ENCODE measurements around the gene POGLUT2. TPM values are rescaled to one million over a fixed set of nuclear protein-coding genes. Genes with fewer than 3 reads are reported as not detected.

The POGLUT2 gene
- polyA plus RNA-seq, 1 donor (not counting 4 experiments of a cell fraction or from before 2014, with no cell fraction given): 8.8 TPM

GRCh38 chr13:102761071-102761470, 37.7 kb downstream of the POGLUT2 start:
- TF ChIP-seq EZH2 (IDR thresholded peaks at IDR 0.05; ENCODE audit: low read length) (no peak), CTCF (optimal IDR thresholded peaks at IDR 0.05 in 1 of 3, IDR thresholded peaks at IDR 0.05 in 1 of 3, conservative IDR thresholded peaks at IDR 0.05 in 1 of 3; ENCODE audit: extremely low read depth in 1 of 3, insufficient read depth in 2 of 3, low read length in 3 of 3) (no peak)
- no peaks in the 10 kb centered on the region for H3K9me3 ChIP-seq (ENCODE audit: control insufficient read depth, low read depth, low read length)
- no peaks in the 10 kb centered on the region for H3K27me3 ChIP-seq (ENCODE audit: control insufficient read depth, extremely low read depth, insufficient read depth, low read length)
- DNase-seq (ENCODE audit: low read depth, low spot score) (no peak), FAIRE-seq (no peak)
- H3K36me3 ChIP-seq (ENCODE audit: control insufficient read depth in 2 of 2, extremely low read depth in 1 of 2, insufficient read depth in 2 of 2, low read length in 2 of 2): no peaks in the 10 kb centered on the region
- no peak overlapping the region for H2AFZ ChIP-seq (ENCODE audit: control insufficient read depth, low read length)
- no peaks in the 10 kb centered on the region for H3K9me1 ChIP-seq (ENCODE audit: control insufficient read depth, extremely low read depth, insufficient read depth, low read length)
- H3K4me3 ChIP-seq (ENCODE audit: control insufficient read depth in 2 of 3, extremely low read depth in 1 of 3, insufficient read depth in 2 of 3, low read depth in 1 of 3, low read length in 3 of 3): no peak overlapping the region
- dilution Hi-C loops (cut with MboI; ENCODE audit: extremely low pct_ligation_motif_present, low sequenced_read_pairs): no loop called here
- no peak overlapping the region for H3K9ac ChIP-seq (ENCODE audit: control insufficient read depth, extremely low read depth, insufficient read depth, low read length)
- no peaks in the 10 kb centered on the region for H4K20me1 ChIP-seq (ENCODE audit: control insufficient read depth, extremely low read depth, insufficient read depth, low read length)
- H3K79me2 ChIP-seq (ENCODE audit: control insufficient read depth, insufficient read depth, low read length): no peaks in the 10 kb centered on the region
- H3K4me1 ChIP-seq (ENCODE audit: control insufficient read depth, extremely low read depth, insufficient read depth, low read length): no peaks in the 10 kb centered on the region
- no peak overlapping the region for H3K4me2 ChIP-seq (ENCODE audit: control insufficient read depth, extremely low read depth, insufficient read depth, low read depth, low read length)
- no peak overlapping the region for H3K27ac ChIP-seq (ENCODE audit: control insufficient read depth, insufficient read depth, low read length)

GRCh38 chr13:102758842-102759241, 39.9 kb downstream of the POGLUT2 start:
- Histone ChIP-seq H3K9me3 (ENCODE audit: control insufficient read depth, low read depth, low read length) (no peaks in the 10 kb centered on the region), H3K9me1 (ENCODE audit: control insufficient read depth, extremely low read depth, insufficient read depth, low read length) (no peaks in the 10 kb centered on the region), H3K9ac (ENCODE audit: control insufficient read depth, extremely low read depth, insufficient read depth, low read length) (no peak overlapping the region), H3K27ac (ENCODE audit: control insufficient read depth, insufficient read depth, low read length) (no peak overlapping the region), H2AFZ (ENCODE audit: control insufficient read depth, low read length) (no peak overlapping the region), H3K36me3 (ENCODE audit: control insufficient read depth in 2 of 2, extremely low read depth in 1 of 2, insufficient read depth in 2 of 2, low read length in 2 of 2) (no peaks in the 10 kb centered on the region), H3K4me2 (ENCODE audit: control insufficient read depth, extremely low read depth, insufficient read depth, low read depth, low read length) (no peak overlapping the region), H3K4me1 (ENCODE audit: control insufficient read depth, extremely low read depth, insufficient read depth, low read length) (no peaks in the 10 kb centered on the region), H3K27me3 (ENCODE audit: control insufficient read depth, extremely low read depth, insufficient read depth, low read length) (no peaks in the 10 kb centered on the region), H3K79me2 (ENCODE audit: control insufficient read depth, insufficient read depth, low read length) (no peaks in the 10 kb centered on the region), H3K4me3 (ENCODE audit: control insufficient read depth in 2 of 3, extremely low read depth in 1 of 3, insufficient read depth in 2 of 3, low read depth in 1 of 3, low read length in 3 of 3) (no peak overlapping the region), H4K20me1 (ENCODE audit: control insufficient read depth, extremely low read depth, insufficient read depth, low read length) (no peaks in the 10 kb centered on the region)
- dilution Hi-C loops (cut with MboI; ENCODE audit: extremely low pct_ligation_motif_present, low sequenced_read_pairs): no loop called here
- TF ChIP-seq CTCF (optimal IDR thresholded peaks at IDR 0.05 in 1 of 3, IDR thresholded peaks at IDR 0.05 in 1 of 3, conservative IDR thresholded peaks at IDR 0.05 in 1 of 3; ENCODE audit: extremely low read depth in 1 of 3, insufficient read depth in 2 of 3, low read length in 3 of 3) (no peak), EZH2 (IDR thresholded peaks at IDR 0.05; ENCODE audit: low read length) (no peak)
- DNase-seq (ENCODE audit: low read depth, low spot score) (no peak), FAIRE-seq (no peak)

Data from keratinocyte (primary cell).